Esophagus squamous epithelium (tissue), 5 donors: ENCODE results near the gene EIPR1. TPM values are rescaled to one million over a fixed set of nuclear protein-coding genes. Genes with fewer than 3 reads are reported as not detected.

Source experiments
- DNase-seq: peaks from one replicate; lab custom pipeline; 2025; lab: John Stamatoyannopoulos, UW
- H3K27ac ChIP-seq, 4 donors: fragments of 200-600 bp; sonication (generic); one replicate each; pipeline ENCODE4 v1.5.1; 2016 to 2019; ENCODE audit warnings: mild to moderate bottlenecking in 1 of 4
- H3K27me3 ChIP-seq, 4 donors: fragments of 200-600 bp; sonication (generic); 1 replicate in 3 of 4; 2 replicates in 1 of 4; pipeline versions ENCODE4 v1.5.1 to v1.6.0; 2017 to 2021; ENCODE audit warnings: antibody characterized with exemption in 1 of 4
- H3K36me3 ChIP-seq, 3 donors: fragments of 200-600 bp; sonication (generic); one replicate each; pipeline ENCODE4 v1.5.1; 2016 to 2019
- H3K4me1 ChIP-seq, 3 donors: fragments of 200-600 bp; sonication (generic); one replicate each; pipeline ENCODE4 v1.5.1; 2017 to 2019
- H3K4me3 ChIP-seq, 4 donors: fragments of 200-600 bp; sonication (generic); 1 replicate in 3 of 4; 2 replicates in 1 of 4; pipeline ENCODE4 v1.5.1; 2016 to 2019; ENCODE audit warnings: mild to moderate bottlenecking in 2 of 4, moderate library complexity in 1 of 4
- H3K9me3 ChIP-seq, 3 donors: fragments of 200-600 bp; sonication (generic); one replicate each; pipeline ENCODE4 v1.5.1; 2016 to 2019
- POLR2A ChIP-seq, 4 donors: fragments of 450-650 bp; IDR thresholded peaks; one replicate each; pipeline ENCODE4 v1.6.1; 2017; ENCODE audit warnings: antibody characterized with exemption in 4 of 4, mild to moderate bottlenecking in 4 of 4, moderate library complexity in 3 of 4
- WGBS, 2 donors: methylation state at CpG; one replicate each; pipeline ENCODE4 v1.1.5; 2018; 5-methylcytosine and 5-hydroxymethylcytosine counted together
- intact Hi-C: fragments of 100-400 bp; cut with DNase I; formaldehyde crosslinking; loops from one replicate; pipeline ENCODE4 v1.15.0; 2022
- total RNA-seq, 4 donors: library from RNA; depleted of rRNA; stranded (reverse); fragments of >200 nt; gene quantifications; one replicate each; pipeline ENCODE4 v1.1.0, GENCODE V29; 2016
- TF ChIP-seq, protein P1 (sequence below), 6 experiments: fragments of 450-650 bp in 4 of 6; fragments of 200-600 bp in 2 of 6; sonication (generic) in 2 of 6; IDR thresholded peaks; one replicate each; pipeline ENCODE4 v1.5.1; 2016 to 2019; ENCODE audit warnings: antibody characterized with exemption in 6 of 6, mild to moderate bottlenecking in 4 of 6, moderate library complexity in 4 of 6
- donor health status: DM: yes; HTN: yes; CAD: no.

Gene EIPR1
- total RNA-seq, 4 donors from 2014 or later = 27.3 to 50.6 (median 31.9) TPM

DNA sequence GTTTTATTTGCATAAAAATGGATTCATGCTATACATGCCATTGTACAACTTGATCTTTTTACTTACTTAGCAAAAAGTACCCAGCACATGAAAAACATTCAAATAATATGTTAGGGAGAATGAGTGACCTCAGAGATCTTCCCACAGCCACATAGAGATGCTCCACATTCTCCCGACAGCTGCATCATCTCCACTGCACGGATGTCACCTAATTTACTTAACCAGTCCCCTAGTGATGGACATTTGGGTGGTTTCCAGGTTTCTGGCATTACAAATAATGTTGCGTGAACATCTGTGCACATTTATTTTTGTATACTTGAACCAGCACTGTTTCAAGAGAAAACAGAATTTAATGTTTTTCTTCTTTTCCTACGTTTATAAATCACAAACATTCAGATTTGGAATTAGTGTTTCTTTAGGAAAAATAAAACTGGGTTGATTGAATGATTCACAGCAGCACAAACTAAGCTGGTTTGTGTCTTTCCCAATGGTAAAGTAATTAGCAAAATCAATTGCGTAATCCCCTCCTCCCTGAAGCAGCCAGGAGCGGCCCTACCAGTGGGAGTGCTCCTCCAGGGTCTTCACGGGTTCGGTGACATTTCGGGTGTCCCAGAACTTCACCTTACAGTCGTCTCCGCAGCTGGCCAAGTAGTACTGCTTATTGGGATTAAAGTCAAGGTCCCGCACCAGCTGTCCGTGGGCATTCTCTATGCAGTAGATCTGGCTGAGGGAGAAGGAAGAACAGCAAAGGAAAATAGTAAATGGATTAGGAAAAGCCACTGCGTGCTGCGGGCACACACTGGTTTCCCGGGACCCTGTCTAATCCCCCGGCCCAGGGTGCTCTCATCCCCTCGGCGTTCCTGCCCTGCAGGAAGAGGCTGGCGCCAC lies 183.9 kb downstream of the EIPR1 start:
- Histone ChIP-seq H3K4me3 (no peak overlapping the region), H3K27me3 (no peaks in the 10 kb centered on the region), H3K9me3 (no peaks in the 10 kb centered on the region), H3K4me1 (no peaks in the 10 kb centered on the region), H3K27ac (no peak overlapping the region), H3K36me3 (peaks cover 0 to 88% (median 0%) of the 10 kb centered on the region in 3 donors)
- intact Hi-C loops = no loop called here
- DNase-seq = no peak
- WGBS, 2 donors = 77 to 82% methylated on average over 17 to 19 of the region's 20 CpGs
- TF ChIP-seq POLR2A (IDR thresholded peaks at IDR 0.05) = no peak
- TF ChIP-seq, protein P1, sequence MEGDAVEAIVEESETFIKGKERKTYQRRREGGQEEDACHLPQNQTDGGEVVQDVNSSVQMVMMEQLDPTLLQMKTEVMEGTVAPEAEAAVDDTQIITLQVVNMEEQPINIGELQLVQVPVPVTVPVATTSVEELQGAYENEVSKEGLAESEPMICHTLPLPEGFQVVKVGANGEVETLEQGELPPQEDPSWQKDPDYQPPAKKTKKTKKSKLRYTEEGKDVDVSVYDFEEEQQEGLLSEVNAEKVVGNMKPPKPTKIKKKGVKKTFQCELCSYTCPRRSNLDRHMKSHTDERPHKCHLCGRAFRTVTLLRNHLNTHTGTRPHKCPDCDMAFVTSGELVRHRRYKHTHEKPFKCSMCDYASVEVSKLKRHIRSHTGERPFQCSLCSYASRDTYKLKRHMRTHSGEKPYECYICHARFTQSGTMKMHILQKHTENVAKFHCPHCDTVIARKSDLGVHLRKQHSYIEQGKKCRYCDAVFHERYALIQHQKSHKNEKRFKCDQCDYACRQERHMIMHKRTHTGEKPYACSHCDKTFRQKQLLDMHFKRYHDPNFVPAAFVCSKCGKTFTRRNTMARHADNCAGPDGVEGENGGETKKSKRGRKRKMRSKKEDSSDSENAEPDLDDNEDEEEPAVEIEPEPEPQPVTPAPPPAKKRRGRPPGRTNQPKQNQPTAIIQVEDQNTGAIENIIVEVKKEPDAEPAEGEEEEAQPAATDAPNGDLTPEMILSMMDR (IDR thresholded peaks at IDR 0.05) = no peak

GRCh38 chr2:3192920-3193319 lies 184.7 kb downstream of the EIPR1 start:
- TF ChIP-seq, protein P1 (IDR thresholded peaks at IDR 0.05) = no peak
- no peak for TF ChIP-seq POLR2A (IDR thresholded peaks at IDR 0.05)
- Histone ChIP-seq H3K4me3 (no peak overlapping the region), H3K27ac (no peak overlapping the region), H3K9me3 (no peaks in the 10 kb centered on the region), H3K27me3 (no peaks in the 10 kb centered on the region), H3K4me1 (no peaks in the 10 kb centered on the region), H3K36me3 (peaks cover 0 to 96% (median 0%) of the 10 kb centered on the region in 3 donors)
- no peak for DNase-seq
- 82 to 97% methylated on average over 4 to 5 of the region's 7 CpGs for WGBS, 2 donors
- intact Hi-C loops = no loop called here

GRCh38 chr2:3192281-3192818 lies 185.3 kb downstream of the EIPR1 start:
- H3K27ac ChIP-seq = no peak overlapping the region
- peaks cover 0 to 95% (median 0%) of the 10 kb centered on the region in 3 donors for H3K36me3 ChIP-seq
- no peak overlapping the region for H3K4me3 ChIP-seq
- no peaks in the 10 kb centered on the region for H3K9me3 ChIP-seq
- H3K27me3 ChIP-seq = no peaks in the 10 kb centered on the region
- DNase-seq = no peak
- TF ChIP-seq, protein P1 (IDR thresholded peaks at IDR 0.05) = no peak
- TF ChIP-seq POLR2A (IDR thresholded peaks at IDR 0.05) = no peak
- H3K4me1 ChIP-seq = no peaks in the 10 kb centered on the region
- WGBS, 2 donors = 99 to 100% methylated on average over 1 to 13 of the region's 17 CpGs
- intact Hi-C loops = no loop called here

DNA sequence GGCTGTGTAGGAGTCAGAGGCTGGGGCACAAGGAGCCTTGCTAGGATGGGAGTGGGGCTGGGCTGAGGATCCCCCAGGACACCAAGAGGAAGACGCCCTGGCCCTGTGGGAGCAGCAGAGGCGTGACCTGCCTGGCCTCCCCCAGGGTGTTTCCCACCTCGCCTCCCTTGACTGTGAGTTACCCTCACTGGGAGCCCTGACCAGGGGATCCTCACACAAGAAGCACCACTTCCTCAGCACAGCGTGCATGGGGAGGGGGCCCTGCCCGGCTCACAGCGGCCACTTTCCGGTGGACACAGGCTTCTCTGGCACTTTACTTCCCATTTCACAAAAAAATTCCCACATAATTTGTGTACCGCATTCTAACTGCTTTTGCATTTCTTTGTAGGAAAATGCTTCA lies 187.7 kb downstream of the EIPR1 start:
- H3K27ac ChIP-seq = no peak overlapping the region
- intact Hi-C loops = no loop called here
- DNase-seq = no peak
- TF ChIP-seq, protein P1 (IDR thresholded peaks at IDR 0.05) = no peak
- TF ChIP-seq POLR2A (IDR thresholded peaks at IDR 0.05) = no peak
- WGBS, 2 donors = 86 to 98% methylated on average over 6 of the region's 8 CpGs
- no peaks in the 10 kb centered on the region for H3K4me1 ChIP-seq
- no peaks in the 10 kb centered on the region for H3K27me3 ChIP-seq
- H3K9me3 ChIP-seq = no peaks in the 10 kb centered on the region
- peaks cover 0 to 90% (median 0%) of the 10 kb centered on the region in 3 donors for H3K36me3 ChIP-seq
- H3K4me3 ChIP-seq = no peak overlapping the region

DNA sequence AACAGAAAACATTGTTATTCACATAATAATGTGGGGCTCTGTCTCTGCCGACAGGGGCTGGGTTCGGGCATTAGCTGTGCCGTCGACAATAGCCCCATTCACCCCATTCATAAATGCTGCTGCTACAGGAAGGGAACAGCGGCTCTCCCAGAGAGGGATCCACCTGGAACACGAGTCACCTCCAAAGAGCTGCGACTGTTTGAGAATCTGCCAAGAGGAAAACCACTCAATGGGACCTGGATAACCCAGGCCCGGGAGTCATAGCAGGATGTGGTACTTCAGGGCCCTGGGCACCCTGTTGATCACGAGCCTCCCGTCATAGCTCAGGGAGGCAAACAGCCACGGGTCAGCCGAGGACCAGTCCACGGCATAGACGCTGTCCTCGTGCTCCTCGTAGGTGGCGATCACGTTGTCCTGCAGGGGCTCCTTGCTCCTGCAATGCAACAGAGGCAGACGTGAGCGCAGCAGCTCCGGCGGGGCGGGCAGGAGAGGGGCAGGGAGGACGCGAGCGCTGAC lies 188.5 kb downstream of the EIPR1 start:
- H3K4me3 ChIP-seq = no peak overlapping the region
- H3K27ac ChIP-seq = no peak overlapping the region
- H3K9me3 ChIP-seq = no peaks in the 10 kb centered on the region
- TF ChIP-seq, protein P1 (IDR thresholded peaks at IDR 0.05) = no peak
- no peak for TF ChIP-seq POLR2A (IDR thresholded peaks at IDR 0.05)
- no peak for DNase-seq
- no peaks in the 10 kb centered on the region for H3K27me3 ChIP-seq
- WGBS, 2 donors = 80 to 81% methylated on average over 4 to 15 of the region's 26 CpGs
- H3K4me1 ChIP-seq = no peaks in the 10 kb centered on the region
- peaks cover 0 to 85% (median 0%) of the 10 kb centered on the region in 3 donors for H3K36me3 ChIP-seq
- intact Hi-C loops = no loop called here
